ENCODE data around the gene ULK4.
"Not testable (repeated sequence)": the region's sequence is repeated elsewhere in the genome, so short reads cannot be mapped to it uniquely, and the experiment has no call there.

Gene ULK4

DNA sequence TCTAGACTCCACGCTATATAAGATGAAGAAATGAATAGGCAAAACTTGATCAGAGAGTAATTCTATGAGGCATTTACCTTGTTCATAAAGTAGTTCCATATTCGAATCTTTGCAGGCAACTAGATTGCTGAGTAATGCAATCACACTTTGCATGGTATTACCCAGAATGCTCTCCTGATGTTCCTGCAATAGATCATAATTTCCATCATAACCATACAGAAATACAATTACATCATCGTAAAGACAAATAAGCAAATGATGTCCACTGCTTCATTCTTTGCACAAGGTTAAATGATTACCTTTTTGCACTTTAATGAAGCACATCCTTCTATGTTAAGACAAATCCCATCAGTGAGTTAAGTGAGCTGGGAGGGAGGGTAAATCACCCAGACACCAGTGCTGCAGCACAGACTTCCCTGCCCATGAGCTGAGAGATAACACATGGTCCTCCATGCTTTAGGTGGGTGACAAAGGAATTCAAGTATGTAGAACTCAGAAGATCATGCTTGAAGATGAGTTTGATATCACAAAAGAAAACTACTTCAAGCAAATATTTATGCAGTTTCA lies 395.9 kb downstream of the ULK4 start:
- DNase-seq = no peak

DNA sequence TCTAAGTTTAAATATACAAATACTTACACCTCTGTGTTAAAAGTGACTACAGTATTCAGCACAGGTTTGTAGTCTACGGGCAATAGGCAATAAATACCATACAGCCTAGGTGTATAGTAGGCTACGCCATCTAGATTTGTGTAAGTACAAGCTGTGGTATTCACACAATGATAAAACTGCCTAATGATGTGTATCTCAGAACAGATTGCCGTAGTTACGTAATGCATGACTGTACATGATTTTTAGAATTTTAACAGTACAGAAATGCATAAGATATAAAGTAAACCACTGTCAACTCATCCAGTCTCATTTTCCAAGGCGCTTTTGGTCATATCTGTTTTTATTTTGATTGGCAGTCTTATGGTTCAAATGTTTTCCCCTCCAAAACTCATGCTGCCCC lies 396.9 kb downstream of the ULK4 start:
- DNase-seq = no peak

DNA sequence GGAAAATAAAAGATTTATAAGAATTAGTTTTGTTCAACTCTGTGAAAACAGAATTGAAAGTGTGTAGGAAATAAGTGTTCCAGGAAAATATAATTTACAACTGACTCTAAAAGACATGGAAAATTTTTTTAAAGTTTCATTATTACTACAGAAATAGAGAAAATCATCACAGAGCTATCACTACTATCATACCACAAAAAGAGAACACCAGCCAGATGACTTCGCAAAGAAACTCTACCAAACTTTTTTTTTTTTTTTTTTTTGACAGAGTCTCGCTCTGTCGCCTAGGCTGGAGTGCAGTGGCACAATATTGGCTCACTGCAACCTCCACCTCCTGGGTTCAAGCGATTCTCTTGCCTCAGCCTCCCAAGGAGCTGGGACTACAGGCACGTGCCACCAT lies 405.7 kb downstream of the ULK4 start:
- DNase-seq = not testable (repeated sequence)

DNA sequence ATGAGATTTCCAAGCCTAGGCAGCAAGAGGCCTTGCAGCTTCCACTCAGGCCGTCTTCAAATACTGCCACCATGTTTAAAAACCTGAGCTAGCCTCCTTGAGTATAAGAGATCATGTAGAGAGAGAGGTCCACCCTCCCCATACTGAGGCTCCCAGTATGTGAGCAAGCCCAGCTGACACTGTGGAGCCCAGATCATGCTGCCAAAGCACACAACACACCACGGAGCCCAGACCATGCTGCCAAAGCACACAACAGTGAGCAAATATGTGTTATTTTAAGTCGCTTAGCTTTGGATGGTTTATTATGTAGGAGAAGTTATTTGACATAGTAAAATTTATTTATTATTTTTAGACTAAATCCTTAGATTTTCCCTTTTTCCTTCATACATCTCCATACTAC lies 428.9 kb downstream of the ULK4 start:
- DNase-seq = no peak

DNA sequence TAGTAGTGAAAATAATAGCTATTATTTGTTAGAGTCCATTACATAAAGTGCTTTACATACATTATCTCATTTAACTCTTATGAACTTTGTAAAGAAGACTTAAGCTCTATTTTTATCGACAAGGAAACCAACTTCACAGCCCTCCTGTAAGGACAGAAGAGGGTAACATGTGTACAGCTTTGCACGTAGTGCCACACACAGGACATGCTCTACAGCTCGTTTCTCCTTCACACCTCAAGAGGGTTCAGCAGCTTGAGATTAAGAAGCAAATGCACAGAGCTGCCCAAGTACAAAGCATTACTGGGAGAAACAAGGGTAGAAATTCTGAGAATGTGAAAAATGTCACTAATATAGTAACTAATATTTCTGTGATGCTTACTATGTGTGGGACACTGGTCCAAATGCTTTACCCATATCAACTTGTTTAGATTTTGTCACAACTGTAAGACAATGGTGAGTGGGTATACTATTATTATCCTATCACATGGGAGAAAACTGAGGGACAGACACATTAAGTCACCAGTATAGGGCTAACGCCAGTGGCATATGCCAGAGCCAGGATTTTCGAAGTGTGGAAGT lies 434.8 kb downstream of the ULK4 start:
- no peak for DNase-seq

DNA sequence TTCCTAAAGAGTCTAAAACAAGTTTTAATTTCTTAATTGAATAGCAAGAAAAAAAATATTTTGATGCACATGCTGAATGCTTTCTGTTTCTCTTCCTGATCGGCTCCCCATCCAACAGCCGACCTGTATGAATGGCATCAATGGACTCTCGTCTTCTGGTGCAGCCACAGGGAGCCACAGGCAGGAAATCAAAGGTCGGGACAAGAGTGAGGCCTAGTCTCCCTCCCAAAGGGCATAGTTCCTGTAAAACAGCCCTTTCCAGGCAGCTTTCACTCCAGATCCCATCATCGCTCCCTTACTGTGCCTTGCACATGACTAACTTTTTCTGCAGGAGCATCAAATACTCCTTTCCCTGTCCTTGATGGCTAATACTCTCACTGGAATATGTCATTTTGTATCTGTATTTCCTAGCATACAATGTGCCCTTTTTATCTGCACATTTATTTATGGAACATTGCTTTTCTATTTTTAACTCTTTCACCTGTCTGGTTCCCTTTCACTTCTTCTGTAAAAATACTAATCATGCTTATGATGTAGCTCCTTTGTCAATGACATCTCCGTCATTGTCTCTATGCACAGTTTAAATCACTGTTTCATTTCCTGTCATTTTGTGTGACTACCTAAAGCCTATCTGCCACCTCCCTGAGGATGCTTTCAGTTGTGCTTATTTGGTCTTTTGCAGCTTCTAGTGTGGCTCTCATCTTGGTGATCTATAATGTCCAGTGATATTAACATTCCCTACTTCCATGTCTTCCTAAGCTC lies 436.4 kb downstream of the ULK4 start:
- DNase-seq = no peak

DNA sequence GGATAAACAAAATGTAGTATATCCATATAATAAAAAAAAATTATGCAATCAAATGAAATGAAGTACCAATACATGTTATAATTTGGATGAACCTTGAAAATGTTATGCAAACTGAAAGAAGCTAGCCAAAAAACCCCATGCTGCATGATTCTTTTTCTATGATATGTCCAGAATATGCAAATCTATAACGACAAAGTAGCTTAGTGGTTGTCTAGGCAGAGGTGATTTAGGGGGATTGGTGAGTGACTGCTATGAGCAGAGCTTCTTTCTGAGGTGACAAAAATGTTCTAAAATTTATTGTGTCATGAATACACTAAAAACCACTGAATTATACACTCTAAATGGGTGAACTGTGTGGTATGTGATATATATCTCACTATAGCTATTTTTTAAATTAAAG lies 438.0 kb downstream of the ULK4 start:
- no peak for DNase-seq

DNA sequence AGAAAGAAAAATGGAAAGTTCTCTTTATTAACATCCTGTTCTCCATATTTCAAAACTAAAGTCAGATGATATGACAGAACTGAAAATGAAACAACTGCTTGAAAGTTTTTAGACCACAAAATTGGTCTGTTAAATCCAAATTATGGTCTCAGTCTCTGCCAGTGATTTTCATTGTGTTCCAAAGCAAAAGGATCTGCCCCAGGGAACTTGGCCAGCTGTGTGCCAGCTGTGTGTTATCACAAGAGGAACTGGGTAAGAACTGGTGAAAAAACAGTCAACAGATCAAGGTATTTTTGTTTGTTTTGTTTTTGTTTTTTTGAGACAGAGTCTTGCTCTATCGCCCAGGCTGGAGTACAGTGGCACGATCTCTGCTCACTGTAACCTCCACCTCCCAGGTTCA lies 439.3 kb downstream of the ULK4 start:
- no peak for DNase-seq

DNA sequence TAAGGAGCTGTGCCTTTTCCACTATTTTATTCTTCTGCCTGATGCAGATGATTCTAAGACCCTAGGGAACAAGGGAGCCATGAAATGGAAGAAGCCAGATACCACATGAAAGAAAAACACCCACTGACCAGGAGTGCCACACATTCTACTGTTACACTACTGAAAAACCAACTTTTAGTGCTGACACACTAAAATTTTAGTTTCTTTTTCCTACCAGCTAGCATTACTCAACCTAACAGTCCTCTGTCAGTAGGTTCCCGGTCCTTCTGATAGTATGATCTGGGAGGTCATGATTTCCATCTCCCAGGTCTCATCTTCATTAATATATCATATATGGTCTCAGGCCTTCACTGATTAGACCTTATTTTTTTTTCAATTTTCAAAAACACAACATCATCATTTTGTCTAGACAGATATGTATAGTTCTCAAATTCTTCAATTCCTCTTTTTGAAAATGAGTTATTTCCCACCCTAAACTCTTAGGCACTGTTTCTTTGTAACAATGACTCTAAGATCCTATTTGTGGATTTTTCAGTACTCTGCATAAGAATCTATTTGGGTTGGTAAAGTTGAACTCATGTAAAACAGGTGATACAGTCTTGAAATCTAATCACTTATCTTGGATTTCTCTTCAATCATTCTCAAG lies 440.8 kb downstream of the ULK4 start:
- DNase-seq = no peak

DNA sequence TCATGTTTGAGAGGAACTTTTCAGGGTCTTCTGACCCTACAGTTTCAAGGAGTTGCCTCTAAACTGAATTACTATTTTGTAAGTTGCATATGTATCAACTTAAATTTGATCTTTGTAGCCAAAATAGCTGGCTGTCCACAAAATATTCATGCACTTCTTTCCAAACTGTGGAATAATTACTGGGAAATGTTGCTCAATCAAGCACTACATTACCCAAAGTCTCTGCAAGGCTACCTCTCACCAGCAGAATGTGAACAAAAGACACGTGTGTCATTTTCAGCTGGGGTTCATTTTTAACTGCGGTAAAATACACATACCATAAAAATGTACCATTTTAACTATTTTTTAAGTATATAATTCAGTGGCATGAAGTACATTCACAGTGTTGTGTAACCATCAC lies 442.2 kb downstream of the ULK4 start:
- DNase-seq = no peak

DNA sequence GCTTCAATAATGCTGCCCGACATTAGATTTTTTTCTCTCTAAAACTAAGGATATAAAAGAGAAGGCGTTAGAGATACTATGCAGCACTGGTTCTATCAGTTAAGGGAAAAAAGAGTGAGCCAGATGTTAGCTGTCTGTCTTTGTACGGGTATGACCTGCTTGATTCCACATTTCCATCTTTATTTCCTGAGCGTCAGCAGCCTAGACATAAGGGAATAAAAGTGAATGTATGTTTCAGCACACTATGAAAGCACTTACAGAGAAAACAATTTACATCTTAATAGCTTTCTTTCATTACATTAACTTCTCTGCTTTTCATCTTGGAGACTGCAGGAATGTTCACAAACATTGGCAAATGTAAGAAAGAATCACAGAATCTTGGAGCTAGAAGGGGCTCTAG lies 443.3 kb downstream of the ULK4 start:
- DNase-seq = no peak

DNA sequence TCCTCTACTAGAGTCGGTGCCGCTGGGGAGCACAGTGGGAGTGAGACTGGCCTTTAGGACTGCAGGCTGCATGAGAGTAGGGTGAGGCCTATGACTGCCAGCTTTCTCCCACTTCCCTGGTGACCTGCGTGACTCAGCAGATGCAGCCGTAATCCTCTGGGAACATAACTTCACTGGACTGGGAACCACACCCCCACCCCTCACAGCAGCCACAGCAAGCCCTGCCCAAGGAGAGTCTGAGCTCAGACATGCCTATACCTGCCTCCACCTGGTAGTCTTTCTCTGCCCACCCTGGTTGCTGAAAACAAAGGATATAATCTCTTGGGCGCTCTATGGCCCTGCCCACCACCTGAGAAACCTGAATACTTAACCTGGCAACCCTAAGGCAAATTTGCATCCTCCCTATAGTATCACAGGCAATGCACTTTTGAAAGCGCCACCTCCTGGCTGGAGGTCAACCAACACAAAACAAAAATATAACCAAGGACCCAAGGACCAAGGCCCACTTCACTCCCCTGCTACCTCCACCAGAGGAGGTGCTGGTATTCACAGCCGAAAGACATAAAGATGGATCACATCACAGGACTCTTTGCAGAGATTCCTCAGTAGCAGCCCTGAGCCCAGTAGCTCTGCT lies 453.7 kb downstream of the ULK4 start:
- DNase-seq = no peak

DNA sequence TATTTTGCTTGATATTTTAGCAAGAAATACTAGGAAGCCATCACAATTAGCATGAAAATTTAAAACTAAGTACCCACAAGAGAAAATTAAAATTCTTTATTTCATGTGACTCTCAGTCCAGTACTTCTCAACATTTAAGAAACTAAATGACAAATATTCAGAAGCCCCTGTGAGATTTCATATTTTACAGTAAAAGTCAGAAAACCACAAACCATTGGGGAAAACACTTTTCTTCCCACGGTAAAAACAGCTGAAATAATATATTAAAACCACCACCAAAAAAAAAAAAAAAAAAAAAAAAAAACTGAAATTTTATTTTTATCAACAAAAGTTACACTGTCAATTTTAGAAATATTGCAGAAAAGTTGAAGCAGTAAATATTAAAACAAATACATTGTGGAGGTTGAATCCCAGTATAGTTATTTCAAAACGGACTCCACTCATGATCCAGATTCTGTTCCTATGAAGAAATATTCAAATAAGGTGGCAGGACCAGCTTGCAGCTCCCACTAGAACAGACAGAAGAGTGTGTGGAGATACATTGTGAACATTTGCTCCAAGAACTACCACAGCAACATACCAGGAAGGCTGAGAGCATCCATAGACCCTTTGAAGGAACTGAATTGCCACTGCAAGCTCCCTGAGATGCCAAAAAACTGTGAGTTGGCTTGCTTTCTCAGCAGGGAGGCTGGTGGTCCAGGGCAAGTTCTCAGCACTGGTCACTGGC lies 454.4 kb downstream of the ULK4 start:
- no peak for DNase-seq

DNA sequence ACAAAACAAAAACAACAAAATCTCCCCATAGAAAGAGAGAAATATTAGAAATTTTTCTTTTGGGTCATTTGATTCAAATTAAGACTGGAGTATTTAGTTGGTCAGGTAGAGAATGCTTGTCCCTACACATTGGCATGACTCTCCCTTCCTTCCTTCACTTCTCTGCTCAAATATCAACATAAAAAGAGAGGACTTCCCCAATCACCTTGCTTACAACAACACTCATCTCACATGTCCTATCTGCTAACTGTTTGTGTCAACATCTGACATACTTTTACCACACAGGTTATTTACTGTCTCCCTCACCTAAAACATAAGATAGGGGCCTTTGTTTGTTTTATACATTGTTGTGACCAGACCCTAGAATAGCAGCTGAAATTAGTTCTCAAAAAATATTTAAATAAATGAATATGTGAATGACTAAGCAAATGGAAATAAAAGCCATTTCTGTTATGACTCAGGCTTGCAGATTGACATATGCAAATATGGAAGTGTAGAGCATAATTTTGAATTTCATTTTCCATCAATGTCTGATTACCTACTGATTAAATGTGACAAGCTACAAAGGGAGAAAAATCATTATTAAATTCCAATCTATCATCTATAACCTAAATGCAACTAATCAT lies 457.8 kb downstream of the ULK4 start:
- DNase-seq = no peak

DNA sequence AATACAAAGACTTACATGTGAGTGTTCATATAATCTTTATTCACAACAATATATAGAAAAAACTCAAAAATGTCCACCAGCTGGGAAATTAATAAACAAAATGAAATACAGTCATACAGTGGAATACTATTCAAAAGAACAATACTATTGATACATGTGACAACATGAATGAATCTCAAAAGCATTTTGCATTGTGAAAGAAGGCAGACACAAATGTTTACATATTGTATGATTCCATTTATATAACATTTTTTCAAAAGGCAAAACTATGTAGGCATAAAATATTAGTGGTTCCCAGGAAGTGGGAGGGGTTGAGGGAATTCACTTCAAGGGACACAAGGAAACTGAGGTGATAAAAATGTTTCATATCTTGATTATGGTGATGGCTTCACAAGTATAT lies 459.4 kb downstream of the ULK4 start:
- DNase-seq = no peak

DNA sequence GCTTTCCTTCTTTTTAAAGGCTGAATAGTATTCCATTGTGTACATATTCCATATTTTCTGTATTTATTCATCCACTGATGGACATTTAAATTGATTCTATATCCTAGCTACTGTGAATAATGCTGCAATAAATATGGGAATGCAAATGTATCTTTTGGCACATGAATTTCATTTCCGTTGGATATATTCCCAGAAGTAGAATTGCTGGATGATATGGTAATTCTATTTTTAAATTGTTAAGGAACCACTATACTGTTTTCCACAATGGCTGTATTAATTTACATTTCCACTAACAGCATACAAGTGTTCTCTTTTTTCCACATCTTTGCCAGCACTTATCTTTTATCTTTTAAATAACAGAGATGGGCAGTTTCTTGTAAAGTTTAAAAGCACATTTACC lies 459.9 kb downstream of the ULK4 start:
- no peak for DNase-seq

DNA sequence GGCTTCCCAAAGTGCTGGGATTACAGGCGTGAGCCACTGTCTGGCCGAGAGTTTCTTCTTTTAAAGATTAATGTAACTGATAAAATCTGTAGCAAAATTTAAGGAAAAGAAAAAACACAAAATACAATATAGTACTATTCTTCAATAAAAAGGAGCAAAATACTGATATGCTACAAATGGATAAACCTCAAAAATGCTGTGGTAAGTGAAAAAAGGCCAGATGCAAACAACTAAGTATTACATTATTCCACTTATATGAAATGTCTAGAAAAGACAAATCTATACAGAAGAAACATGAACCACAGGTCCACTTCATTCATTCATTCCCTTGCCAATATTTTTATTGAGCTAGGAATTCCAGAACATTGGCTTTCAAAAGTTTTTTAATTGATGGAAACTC lies 463.1 kb downstream of the ULK4 start:
- DNase-seq = no peak

DNA sequence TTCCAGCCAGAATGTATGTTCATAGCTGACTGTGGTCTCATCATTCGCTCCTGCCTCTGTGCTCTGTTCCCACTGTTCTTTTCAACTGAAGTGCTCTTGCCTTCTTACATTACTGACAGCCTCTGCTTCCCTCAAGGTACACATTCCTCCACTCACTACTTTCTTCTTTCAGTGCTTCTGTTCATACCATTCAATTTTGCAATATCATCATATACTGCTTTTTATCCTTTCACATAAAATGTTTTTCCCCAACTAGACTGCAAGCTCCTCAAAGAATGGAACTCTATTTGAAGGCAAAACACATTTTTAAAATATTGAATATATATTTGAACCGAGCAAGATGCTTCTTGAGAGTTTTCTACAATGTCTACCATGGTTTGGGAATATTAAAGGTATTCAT lies 471.5 kb downstream of the ULK4 start:
- DNase-seq = no peak

DNA sequence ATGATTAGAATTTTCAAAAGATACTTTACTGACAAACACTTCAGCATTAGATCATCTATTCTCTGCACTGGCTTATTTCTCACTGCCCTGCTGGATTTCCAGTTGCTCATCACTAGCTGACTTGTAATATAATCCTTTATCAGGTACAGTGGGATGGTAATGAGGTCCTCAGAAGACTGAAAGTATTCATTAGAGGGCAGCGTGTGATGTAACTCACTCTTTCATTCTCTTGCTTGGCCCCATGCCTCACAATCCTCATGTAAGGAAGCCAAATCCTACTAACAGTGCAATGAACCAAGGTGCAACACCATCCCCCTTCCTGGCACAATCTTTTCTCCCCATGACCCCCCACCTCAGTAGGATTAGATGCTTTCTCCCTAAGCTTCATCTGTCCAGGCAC lies 472.7 kb downstream of the ULK4 start:
- DNase-seq = no peak

DNA sequence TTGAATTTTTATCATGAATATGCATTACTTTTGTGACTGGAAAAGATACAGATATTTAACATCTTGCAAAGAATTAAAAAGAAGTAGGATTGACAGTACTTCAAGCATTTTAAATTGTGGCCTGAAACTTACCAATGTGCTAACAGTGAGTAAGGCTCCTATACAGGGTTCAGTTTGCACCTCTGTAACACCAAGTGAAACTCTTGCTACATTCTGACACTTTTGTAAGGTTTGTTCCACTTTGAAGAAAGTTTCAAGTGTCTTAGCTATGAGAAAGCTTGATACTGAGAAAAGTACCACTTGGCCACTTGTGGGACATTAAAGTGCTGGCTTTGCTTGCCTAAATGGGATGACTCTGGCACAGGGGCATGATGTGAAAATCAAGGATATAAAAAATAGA lies 473.4 kb downstream of the ULK4 start:
- DNase-seq = no peak

DNA sequence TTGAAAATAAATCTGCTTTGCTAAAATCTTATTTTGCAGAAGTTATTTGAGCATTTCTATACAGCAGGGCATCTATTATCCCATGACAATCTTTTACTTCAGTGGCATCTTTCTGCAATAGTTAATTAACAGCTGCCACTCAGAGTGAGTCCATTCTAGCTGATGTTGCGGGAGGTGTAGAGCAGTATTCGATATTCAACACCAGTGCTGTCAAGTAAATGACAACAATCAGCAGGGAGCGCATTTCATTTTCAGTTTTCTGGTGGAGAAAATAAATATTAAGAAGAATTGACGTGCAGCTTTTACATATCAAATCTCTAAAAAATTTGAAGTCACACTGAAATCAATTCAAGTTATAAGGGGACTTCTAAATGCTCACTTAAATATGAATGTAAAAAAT lies 476.4 kb downstream of the ULK4 start:
- no peak for DNase-seq

DNA sequence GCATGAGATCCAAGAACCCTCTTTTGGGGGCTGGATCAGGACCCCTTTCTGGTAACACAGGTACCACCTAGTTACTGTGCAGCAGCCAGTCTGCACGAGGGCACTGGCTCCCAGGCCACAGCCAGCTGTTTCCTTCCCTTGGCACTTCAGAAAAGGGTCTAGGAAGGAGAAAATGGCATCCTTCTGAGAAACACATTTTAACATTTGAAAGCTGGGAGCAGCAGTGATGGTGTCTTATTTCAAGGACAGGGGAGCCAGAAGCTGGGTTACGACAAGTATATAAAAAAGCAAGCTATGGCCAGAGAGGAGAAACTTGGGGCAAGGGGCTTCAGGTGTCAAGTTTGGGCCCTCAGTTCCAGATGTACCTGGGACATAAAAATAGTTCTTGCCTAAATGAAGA lies 479.8 kb downstream of the ULK4 start:
- DNase-seq = no peak

DNA sequence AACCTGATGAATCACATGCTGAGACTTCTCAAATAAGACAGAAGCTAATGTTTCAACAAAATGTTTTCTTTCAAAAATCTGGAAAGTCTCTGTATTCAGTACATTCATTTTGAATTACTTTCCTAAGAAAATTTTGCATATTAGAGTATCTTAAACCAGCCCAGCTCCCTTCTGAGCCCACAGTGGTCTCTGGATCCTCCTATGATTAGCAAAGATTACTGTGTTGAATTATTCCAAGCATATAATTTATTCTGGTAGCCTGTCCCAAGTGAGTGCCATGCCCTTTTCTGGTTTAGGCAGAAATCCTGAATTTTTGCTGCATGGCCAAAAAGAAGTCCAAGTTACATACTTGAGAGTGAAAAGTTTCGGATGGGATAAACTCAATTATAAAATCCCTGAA lies 483.6 kb downstream of the ULK4 start:
- DNase-seq = no peak
